Loucy (cell line): Measurements from ENCODE around the gene CNDP1.

Source experiments
- H2AFZ ChIP-seq: fragments of 200-600 bp; sonication (generic); 2 replicates; pipeline ENCODE4 v1.6.0; 2016; ENCODE audit warnings: antibody characterized with exemption, mild to moderate bottlenecking, low read length, moderate library complexity
- H3F3A ChIP-seq: fragments of 200-600 bp; 2 replicates; pipeline ENCODE4 v1.6.0; 2016; ENCODE audit warnings: antibody characterized with exemption, low read depth, mild to moderate bottlenecking
- H3K27me3 ChIP-seq: fragments of 200-600 bp; sonication (generic); 2 replicates; pipeline ENCODE4 v1.6.1; 2014; ENCODE audit warnings: low read length, mild to moderate bottlenecking; ENCODE audit not compliant: insufficient read depth, poor library complexity, severe bottlenecking
- H3K36me3 ChIP-seq: fragments of 200-600 bp; sonication (generic); 2 replicates; pipeline ENCODE4 v1.6.1; 2016; ENCODE audit warnings: low read length; ENCODE audit not compliant: insufficient read depth
- H3K4me1 ChIP-seq: fragments of 200-600 bp; sonication (generic); 2 replicates; pipeline ENCODE4 v1.5.1; 2014; ENCODE audit warnings: low read length, mild to moderate bottlenecking; ENCODE audit not compliant: insufficient read depth, poor library complexity, severe bottlenecking
- H3K4me2 ChIP-seq: fragments of 200-600 bp; sonication (generic); 2 replicates; pipeline ENCODE4 v1.6.0; 2014; ENCODE audit warnings: antibody characterized with exemption, low read length, low read depth, mild to moderate bottlenecking; ENCODE audit not compliant: poor library complexity, severe bottlenecking
- H3K4me3 ChIP-seq: fragments of 200-600 bp; sonication (generic); 2 replicates; pipeline ENCODE4 v1.5.1; 2014; ENCODE audit warnings: low read length, mild to moderate bottlenecking, mixed read lengths; ENCODE audit not compliant: poor library complexity, severe bottlenecking
- H3K79me2 ChIP-seq: fragments of 200-600 bp; sonication (generic); 2 replicates; pipeline ENCODE4 v1.6.1; 2014; ENCODE audit warnings: low read length; ENCODE audit not compliant: insufficient read depth
- H3K9ac ChIP-seq: fragments of 200-600 bp; sonication (generic); 2 replicates; pipeline ENCODE4 v1.6.0; 2014; ENCODE audit warnings: mild to moderate bottlenecking, low read depth, low read length, moderate library complexity; ENCODE audit not compliant: poor library complexity, severe bottlenecking
- H3K9me2 ChIP-seq: fragments of 200-600 bp; sonication (generic); replicated peaks from 2 replicates; pipeline ENCODE4 v1.6.1; 2016; ENCODE audit warnings: low read depth, low read length, mixed read lengths
- H3K9me3 ChIP-seq: fragments of 200-600 bp; sonication (generic); 2 replicates; pipeline ENCODE4 v1.6.1; 2014; ENCODE audit warnings: mild to moderate bottlenecking, antibody characterized with exemption, low read length, low read depth; ENCODE audit not compliant: insufficient read depth
- H4K20me1 ChIP-seq: fragments of 200-600 bp; sonication (generic); 2 replicates; pipeline ENCODE4 v1.6.0; 2014; ENCODE audit warnings: antibody characterized with exemption, low read length, mild to moderate bottlenecking; ENCODE audit not compliant: insufficient read depth, poor library complexity, severe bottlenecking
- EZH2phosphoT487 ChIP-seq: fragments of 200-600 bp; IDR thresholded peaks from 2 replicates; pipeline ENCODE4 v1.6.1; 2018; ENCODE audit warnings: antibody characterized with exemption, mild to moderate bottlenecking, moderate library complexity, borderline replicate concordance
- TF ChIP-seq, protein P1 (sequence below): fragments of 200-600 bp; sonication (generic); conservative IDR thresholded peaks from 2 replicates; pipeline ENCODE4 v1.5.1; 2014; ENCODE audit warnings: mild to moderate bottlenecking, antibody characterized with exemption, low read length

CNDP1 gene

DNA sequence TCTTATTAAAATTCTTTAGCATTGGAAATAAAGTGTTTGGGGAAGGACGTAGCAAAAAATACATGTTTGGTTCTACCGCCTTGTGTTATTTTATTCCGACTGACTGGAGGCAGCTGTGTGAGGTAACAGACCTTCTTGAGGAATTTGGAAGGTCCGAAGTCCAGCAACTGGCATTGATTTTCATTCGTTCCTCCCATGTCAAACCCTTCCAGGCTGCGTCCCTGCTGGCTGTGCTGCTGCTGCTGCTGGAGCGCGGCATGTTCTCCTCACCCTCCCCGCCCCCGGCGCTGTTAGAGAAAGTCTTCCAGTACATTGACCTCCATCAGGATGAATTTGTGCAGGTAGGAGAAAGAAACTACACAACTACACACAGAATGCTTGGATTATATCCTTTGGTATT is 21.8 kb downstream of the CNDP1 start:
- no peaks in the 10 kb centered on the region for H3K9me2 ChIP-seq
- no peaks in the 10 kb centered on the region for H3K27me3 ChIP-seq
- TF ChIP-seq, protein P1, sequence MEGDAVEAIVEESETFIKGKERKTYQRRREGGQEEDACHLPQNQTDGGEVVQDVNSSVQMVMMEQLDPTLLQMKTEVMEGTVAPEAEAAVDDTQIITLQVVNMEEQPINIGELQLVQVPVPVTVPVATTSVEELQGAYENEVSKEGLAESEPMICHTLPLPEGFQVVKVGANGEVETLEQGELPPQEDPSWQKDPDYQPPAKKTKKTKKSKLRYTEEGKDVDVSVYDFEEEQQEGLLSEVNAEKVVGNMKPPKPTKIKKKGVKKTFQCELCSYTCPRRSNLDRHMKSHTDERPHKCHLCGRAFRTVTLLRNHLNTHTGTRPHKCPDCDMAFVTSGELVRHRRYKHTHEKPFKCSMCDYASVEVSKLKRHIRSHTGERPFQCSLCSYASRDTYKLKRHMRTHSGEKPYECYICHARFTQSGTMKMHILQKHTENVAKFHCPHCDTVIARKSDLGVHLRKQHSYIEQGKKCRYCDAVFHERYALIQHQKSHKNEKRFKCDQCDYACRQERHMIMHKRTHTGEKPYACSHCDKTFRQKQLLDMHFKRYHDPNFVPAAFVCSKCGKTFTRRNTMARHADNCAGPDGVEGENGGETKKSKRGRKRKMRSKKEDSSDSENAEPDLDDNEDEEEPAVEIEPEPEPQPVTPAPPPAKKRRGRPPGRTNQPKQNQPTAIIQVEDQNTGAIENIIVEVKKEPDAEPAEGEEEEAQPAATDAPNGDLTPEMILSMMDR, result no peak
- TF ChIP-seq EZH2phosphoT487, result no peak
- H3F3A ChIP-seq, result no peaks in the 10 kb centered on the region
- H3K4me2 ChIP-seq, result no peak overlapping the region
- no peaks in the 10 kb centered on the region for H3K9me3 ChIP-seq
- no peaks in the 10 kb centered on the region for H3K36me3 ChIP-seq
- no peaks in the 10 kb centered on the region for H3K79me2 ChIP-seq
- H3K4me3 ChIP-seq, result no peak overlapping the region
- H3K9ac ChIP-seq, result no peak overlapping the region
- H3K4me1 ChIP-seq, result no peaks in the 10 kb centered on the region
- H2AFZ ChIP-seq, result no peak overlapping the region
- H4K20me1 ChIP-seq, result no peaks in the 10 kb centered on the region

- H3F3A ChIP-seq, result no peaks in the 10 kb centered on the region
- no peaks in the 10 kb centered on the region for H3K4me1 ChIP-seq
- H3K36me3 ChIP-seq, result no peaks in the 10 kb centered on the region
- H3K9me3 ChIP-seq, result no peaks in the 10 kb centered on the region
- TF ChIP-seq, protein P1, result no peak
- no peak for TF ChIP-seq EZH2phosphoT487
- no peaks in the 10 kb centered on the region for H3K9me2 ChIP-seq
- H3K27me3 ChIP-seq, result peaks cover 8% of the 10 kb centered on the region
- H3K4me2 ChIP-seq, result no peak overlapping the region
- H3K4me3 ChIP-seq, result no peak overlapping the region
- no peak overlapping the region for H3K9ac ChIP-seq
- no peaks in the 10 kb centered on the region for H3K79me2 ChIP-seq
- H2AFZ ChIP-seq, result no peak overlapping the region
- H4K20me1 ChIP-seq, result no peaks in the 10 kb centered on the region
These were observed 23.8 kb downstream of the CNDP1 start for GRCh38 chr18:74558096-74558495.

GRCh38 chr18:74562131-74562730 is 27.9 kb downstream of the CNDP1 start:
- H3K27me3 ChIP-seq, result peaks cover 21% of the 10 kb centered on the region
- H3F3A ChIP-seq, result no peaks in the 10 kb centered on the region
- H3K9me3 ChIP-seq, result no peaks in the 10 kb centered on the region
- no peaks in the 10 kb centered on the region for H4K20me1 ChIP-seq
- no peaks in the 10 kb centered on the region for H3K36me3 ChIP-seq
- no peaks in the 10 kb centered on the region for H3K4me1 ChIP-seq
- H3K9ac ChIP-seq, result no peak overlapping the region
- H2AFZ ChIP-seq, result no peak overlapping the region
- no peak overlapping the region for H3K4me2 ChIP-seq
- TF ChIP-seq, protein P1, result no peak
- no peak for TF ChIP-seq EZH2phosphoT487
- H3K4me3 ChIP-seq, result no peak overlapping the region
- H3K9me2 ChIP-seq, result no peaks in the 10 kb centered on the region
- H3K79me2 ChIP-seq, result no peaks in the 10 kb centered on the region
